A549 (cell line): ENCODE measurements around the gene PROM2. TPM values are rescaled to one million over a fixed set of nuclear protein-coding genes. Genes with fewer than 3 reads are reported as not detected.

ENCODE experiments used
- ATAC-seq, 2 experiments: fragments of 200-7000 bp in 1 of 2; fragments of >200 bp in 1 of 2; cut with Nextera tagmentation in 1 of 2; cut with Tn5 transposase in 1 of 2; 3 replicates each; pipeline versions ENCODE4 v1.8.0 to v1.9.1; 2018 to 2020; ENCODE audit warnings: mild to moderate bottlenecking in 1 of 2, moderate library complexity in 1 of 2
- CTCF ChIA-PET: fragments of 300-600 bp; sonication (Branson Sonifier 250); formaldehyde crosslinking; extraction: SDS; loops from one replicate; lab custom pipeline; 2021; ENCODE audit warnings: antibody characterized with exemption, inconsistent platforms; lab: Yijun Ruan, JAX
- POLR2A ChIA-PET: fragments of 350-600 bp; formaldehyde crosslinking; extraction: SDS; loops from one replicate; lab custom pipeline; 2021; ENCODE audit warnings: antibody characterized with exemption, inconsistent platforms; lab: Yijun Ruan, JAX
- DNase-seq, 2 experiments: peaks; one replicate each; pipeline versions ENCODE4 v3.0.0 to v3.0.0-alpha.2; 2011 to 2016; ENCODE audit warnings: low read depth in 1 of 2, low spot score in 1 of 2
- FAIRE-seq: peaks from 2 replicates; lab custom pipeline; 2011; peaks lifted over from hg19 to GRCh38; lab: Jason Lieb, UNC
- H3K27ac ChIP-seq, 2 experiments: fragments of >200 bp; sonication (Bioruptor Twin); formaldehyde crosslinking; 3 replicates each; pipeline ENCODE4 v1.5.1; 2016 to 2017
- H3K4me1 ChIP-seq: fragments of >200 bp; sonication (Bioruptor Twin); formaldehyde crosslinking; 3 replicates; pipeline ENCODE4 v1.6.1; 2016
- H3K4me2 ChIP-seq: fragments of >200 bp; sonication (Bioruptor Twin); formaldehyde crosslinking; 3 replicates; pipeline ENCODE4 v1.6.1; 2016
- H3K4me3 ChIP-seq: fragments of >200 bp; sonication (Bioruptor Twin); formaldehyde crosslinking; 3 replicates; pipeline ENCODE4 v1.5.1; 2016
- H3K9me3 ChIP-seq: fragments of >200 bp; sonication (Bioruptor Twin); formaldehyde crosslinking; 3 replicates; pipeline ENCODE4 v1.6.1; 2016
- CEBPB ChIP-seq, 2 experiments: fragments of >200 bp in 1 of 2; sonication (Bioruptor Twin) in 1 of 2; formaldehyde crosslinking in 1 of 2; IDR thresholded peaks; 2 replicates each; pipeline ENCODE4 v1.6.1; 2012 to 2016
- EHF ChIP-seq: fragments of 250-450 bp; sonication (Bioruptor Pico); IDR thresholded peaks from 2 replicates; pipeline ENCODE4 v1.5.0; 2020; ENCODE audit warnings: mild to moderate bottlenecking
- ESRRA ChIP-seq: fragments of 150-350 bp; IDR thresholded peaks from 2 replicates; pipeline ENCODE4 v1.6.1; 2014; ENCODE audit warnings: mild to moderate bottlenecking, low read length, borderline replicate concordance
- GATA3 ChIP-seq: IDR thresholded peaks from 2 replicates; pipeline ENCODE4 v1.6.1; 2012; ENCODE audit warnings: borderline replicate concordance
- HDAC2 ChIP-seq: fragments of 200-600 bp; sonication (generic); IDR thresholded peaks from 2 replicates; pipeline ENCODE4 v1.6.1; 2016
- HEYL ChIP-seq: fragments of 250-450 bp; sonication (Bioruptor Pico); IDR thresholded peaks from 2 replicates; pipeline ENCODE4 v1.8.0; 2021; ENCODE audit warnings: mild to moderate bottlenecking, moderate library complexity
- HOXB5 ChIP-seq: fragments of 250-450 bp; sonication (Bioruptor Pico); IDR thresholded peaks from 2 replicates; pipeline ENCODE4 v1.5.0; 2020; ENCODE audit warnings: mild to moderate bottlenecking, moderate library complexity
- JUN ChIP-seq, 2 experiments: fragments of >200 bp; sonication (Bioruptor Twin); formaldehyde crosslinking; IDR thresholded peaks; 2 replicates in 1 of 2; 3 replicates in 1 of 2; pipeline ENCODE4 v1.6.1; 2016 to 2017
- KDM1A ChIP-seq: fragments of 200-600 bp; sonication (generic); IDR thresholded peaks from 2 replicates; pipeline ENCODE4 v1.6.1; 2016; ENCODE audit warnings: low read depth, mild to moderate bottlenecking
- KDM5A ChIP-seq: fragments of 200-600 bp; sonication (generic); IDR thresholded peaks from 2 replicates; pipeline ENCODE4 v1.6.1; 2016; ENCODE audit warnings: antibody characterized with exemption, mild to moderate bottlenecking
- MAFK ChIP-seq: fragments of 450-650 bp; IDR thresholded peaks from 2 replicates; pipeline ENCODE4 v1.6.1; 2014; ENCODE audit not compliant: partially characterized antibody
- MYC ChIP-seq: IDR thresholded peaks from 2 replicates; pipeline ENCODE4 v1.6.1; 2012; ENCODE audit warnings: mild to moderate bottlenecking, inconsistent platforms, low read length, improper control_type of control experiment, borderline replicate concordance
- NR3C1 ChIP-seq: fragments of >200 bp; sonication (Bioruptor Twin); formaldehyde crosslinking; IDR thresholded peaks from 3 replicates; pipeline ENCODE4 v1.6.1; 2017
- PHF8 ChIP-seq: fragments of 200-600 bp; sonication (generic); IDR thresholded peaks from 2 replicates; pipeline ENCODE4 v1.6.1; 2016; ENCODE audit warnings: low read depth, mild to moderate bottlenecking, antibody characterized with exemption, moderate library complexity, borderline replicate concordance
- POLR2AphosphoS2 ChIP-seq: conservative IDR thresholded peaks from 2 replicates; pipeline ENCODE4 v1.6.1; 2012; ENCODE audit warnings: low read length, improper control_type of control experiment, inconsistent platforms
- RARB ChIP-seq: fragments of 250-450 bp; sonication (Bioruptor Pico); IDR thresholded peaks from 2 replicates; pipeline ENCODE4 v1.8.0; 2021; ENCODE audit warnings: mild to moderate bottlenecking, moderate library complexity
- RCOR1 ChIP-seq: fragments of 150-350 bp; IDR thresholded peaks from 2 replicates; pipeline ENCODE4 v1.6.1; 2014; ENCODE audit warnings: antibody characterized with exemption, low read length, low read depth
- RFX5 ChIP-seq: fragments of 450-650 bp; IDR thresholded peaks from 2 replicates; pipeline ENCODE4 v1.7.1; 2014; ENCODE audit warnings: antibody characterized with exemption, mild to moderate bottlenecking, moderate library complexity
- RNF2 ChIP-seq: fragments of 200-600 bp; sonication (generic); IDR thresholded peaks from 2 replicates; pipeline ENCODE4 v1.6.1; 2016; ENCODE audit warnings: low read depth, mild to moderate bottlenecking, antibody characterized with exemption, moderate library complexity, borderline replicate concordance
- SMC3 ChIP-seq: fragments of >200 bp; sonication (Bioruptor Twin); formaldehyde crosslinking; IDR thresholded peaks from 3 replicates; pipeline ENCODE4 v1.6.1; 2018; ENCODE audit warnings: inconsistent platforms
- SREBF2 ChIP-seq: fragments of 450-650 bp; IDR thresholded peaks from 2 replicates; pipeline ENCODE4 v1.6.1; 2014; ENCODE audit warnings: mild to moderate bottlenecking, moderate library complexity
- TP53 ChIP-seq: fragments of 250-450 bp; sonication (Bioruptor Pico); IDR thresholded peaks from 2 replicates; pipeline ENCODE4 v1.5.0; 2021; ENCODE audit warnings: mild to moderate bottlenecking, moderate library complexity
- ZFP36 ChIP-seq: fragments of 450-650 bp; IDR thresholded peaks from 2 replicates; pipeline ENCODE4 v1.6.1; 2014; ENCODE audit warnings: borderline replicate concordance; ENCODE audit not compliant: partially characterized antibody
- ZNF302 ChIP-seq: fragments of 250-450 bp; sonication (Bioruptor Pico); IDR thresholded peaks from 2 replicates; pipeline ENCODE4 v1.9.0; 2021; ENCODE audit warnings: inconsistent platforms, mild to moderate bottlenecking, moderate library complexity
- ZSCAN20 ChIP-seq: fragments of 250-450 bp; sonication (Bioruptor Pico); IDR thresholded peaks from 2 replicates; pipeline ENCODE4 v1.8.0; 2022; ENCODE audit warnings: mild to moderate bottlenecking, moderate library complexity
- WGBS: methylation state at CpG from one replicate; pipeline ENCODE4 v1.1.6; 2017; ENCODE audit errors: missing lambda C conversion rate; 5-methylcytosine and 5-hydroxymethylcytosine counted together
- polyA plus RNA-seq, 4 experiments: library from polyadenylated mRNA; depleted of rRNA in 3 of 4; stranded (reverse); fragments of >200 nt; fragmentation: RNase III in 1 of 4; extraction: RNeasy Plus Mini Kit Qiagen cat#74134 plus additional on column Dnase treatment in 1 of 4; gene quantifications; 2 replicates in 3 of 4; 3 replicates in 1 of 4; pipeline ENCODE4 v1.2.3, GENCODE V29; 2011 to 2017
- TF ChIP-seq, protein P1 (sequence below): fragments of 250-450 bp; sonication (Bioruptor Pico); IDR thresholded peaks from 2 replicates; pipeline ENCODE4 v1.5.0; 2020; ENCODE audit warnings: low read depth, mild to moderate bottlenecking, moderate library complexity
- TF ChIP-seq, protein P2 (sequence below): fragments of 150-350 bp; IDR thresholded peaks from 2 replicates; pipeline ENCODE4 v1.6.1; 2014; ENCODE audit warnings: low read depth, mild to moderate bottlenecking, low read length
- TF ChIP-seq, protein P3 (sequence below): fragments of 450-650 bp; IDR thresholded peaks from 2 replicates; pipeline ENCODE4 v1.6.1; 2014; ENCODE audit warnings: antibody characterized with exemption
- TF ChIP-seq, protein P4 (sequence below): IDR thresholded peaks from 2 replicates; pipeline ENCODE4 v1.6.1; 2012; ENCODE audit warnings: low read depth, borderline replicate concordance

The PROM2 gene
- polyA plus RNA-seq, 2 of the 4 experiments (the other 2 are of a cell fraction) = 0.08 to 0.09 TPM

DNA sequence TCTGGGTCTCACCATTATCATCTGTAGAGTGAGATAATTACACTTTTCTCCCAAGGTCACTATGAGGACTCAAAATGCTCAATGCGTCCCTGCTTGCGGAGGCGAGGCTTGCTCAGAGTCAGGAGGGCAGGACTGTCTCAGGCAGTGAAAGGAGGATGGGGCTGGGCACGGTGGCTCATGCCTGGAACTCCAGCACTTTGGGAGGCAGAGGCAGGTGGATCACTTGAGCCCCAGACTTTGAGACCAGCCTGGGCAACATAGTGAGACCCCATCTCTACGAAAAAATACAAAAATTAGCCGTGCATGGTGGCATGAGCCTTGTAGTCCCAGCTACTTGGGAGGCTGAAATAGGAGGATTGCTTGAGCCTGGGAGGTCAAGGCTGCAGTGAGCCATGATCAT, 21.1 kb downstream of the PROM2 start:
- CTCF ChIA-PET = interaction anchor here (0.6 kb wide), 1 partner anchor 11 kb away, joined by 3 read pairs; no protein-coding TSS in a partner anchor
- no peak overlapping the region for H3K4me3 ChIP-seq
- no peak for FAIRE-seq
- H3K9me3 ChIP-seq = peaks cover 19% of the 10 kb centered on the region
- no peak for ATAC-seq
- WGBS = 56% methylated on average over 6 of the region's 6 CpGs
- TF ChIP-seq HDAC2 = no peak
- no peak for TF ChIP-seq POLR2AphosphoS2
- POLR2A ChIA-PET = no interaction called here
- no peak for DNase-seq
- H3K4me1 ChIP-seq = no peaks in the 10 kb centered on the region
- H3K27ac ChIP-seq = no peak overlapping the region
- no peak overlapping the region for H3K4me2 ChIP-seq

DNA sequence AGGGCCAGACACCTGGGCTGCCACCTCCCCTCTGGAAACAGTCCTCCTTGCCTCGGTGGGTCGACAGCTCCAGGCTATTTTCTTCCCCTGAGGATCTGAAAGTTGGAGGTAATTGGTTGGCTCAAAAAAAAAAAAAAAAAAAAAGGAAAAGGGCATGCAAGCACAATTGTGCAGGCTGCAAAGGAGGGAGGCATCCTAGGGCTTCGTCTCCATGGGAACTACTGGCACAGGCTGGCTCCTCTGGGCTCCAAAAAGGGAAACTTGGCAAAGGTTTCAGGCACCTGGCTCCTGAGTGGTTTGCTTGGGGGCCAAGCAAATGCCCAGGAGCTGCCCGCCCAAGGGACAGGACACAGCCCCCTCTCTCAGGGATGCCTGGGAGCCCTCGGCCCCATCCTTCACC, 21.8 kb downstream of the PROM2 start:
- 17% methylated on average over 5 of the region's 5 CpGs for WGBS
- DNase-seq (no peak), FAIRE-seq (no peak), ATAC-seq (no peak)
- CTCF ChIA-PET = no interaction called here
- Histone ChIP-seq H3K27ac (no peak overlapping the region), H3K9me3 (peaks cover 15% of the 10 kb centered on the region), H3K4me3 (no peak overlapping the region), H3K4me1 (no peaks in the 10 kb centered on the region), H3K4me2 (no peak overlapping the region)
- POLR2A ChIA-PET = no interaction called here
- TF ChIP-seq RARB (CRISPR knock-in tag) (no peak), GATA3 (no peak), TP53 (no peak), NR3C1 (no peak), MAFK (no peak), RCOR1 (no peak), JUN (IDR thresholded peaks at IDR 0.05) (no peak), ZFP36 (no peak), SMC3 (no peak), PHF8 (no peak), MYC (no peak), ESRRA (no peak), HEYL (CRISPR knock-in tag) (no peak), KDM5A (no peak), SREBF2 (no peak)
- TF ChIP-seq, protein P1, sequence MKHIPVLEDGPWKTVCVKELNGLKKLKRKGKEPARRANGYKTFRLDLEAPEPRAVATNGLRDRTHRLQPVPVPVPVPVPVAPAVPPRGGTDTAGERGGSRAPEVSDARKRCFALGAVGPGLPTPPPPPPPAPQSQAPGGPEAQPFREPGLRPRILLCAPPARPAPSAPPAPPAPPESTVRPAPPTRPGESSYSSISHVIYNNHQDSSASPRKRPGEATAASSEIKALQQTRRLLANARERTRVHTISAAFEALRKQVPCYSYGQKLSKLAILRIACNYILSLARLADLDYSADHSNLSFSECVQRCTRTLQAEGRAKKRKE (CRISPR knock-in tag) = no peak
- TF ChIP-seq, protein P2, sequence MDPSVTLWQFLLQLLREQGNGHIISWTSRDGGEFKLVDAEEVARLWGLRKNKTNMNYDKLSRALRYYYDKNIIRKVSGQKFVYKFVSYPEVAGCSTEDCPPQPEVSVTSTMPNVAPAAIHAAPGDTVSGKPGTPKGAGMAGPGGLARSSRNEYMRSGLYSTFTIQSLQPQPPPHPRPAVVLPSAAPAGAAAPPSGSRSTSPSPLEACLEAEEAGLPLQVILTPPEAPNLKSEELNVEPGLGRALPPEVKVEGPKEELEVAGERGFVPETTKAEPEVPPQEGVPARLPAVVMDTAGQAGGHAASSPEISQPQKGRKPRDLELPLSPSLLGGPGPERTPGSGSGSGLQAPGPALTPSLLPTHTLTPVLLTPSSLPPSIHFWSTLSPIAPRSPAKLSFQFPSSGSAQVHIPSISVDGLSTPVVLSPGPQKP = no peak
- TF ChIP-seq, protein P3, sequence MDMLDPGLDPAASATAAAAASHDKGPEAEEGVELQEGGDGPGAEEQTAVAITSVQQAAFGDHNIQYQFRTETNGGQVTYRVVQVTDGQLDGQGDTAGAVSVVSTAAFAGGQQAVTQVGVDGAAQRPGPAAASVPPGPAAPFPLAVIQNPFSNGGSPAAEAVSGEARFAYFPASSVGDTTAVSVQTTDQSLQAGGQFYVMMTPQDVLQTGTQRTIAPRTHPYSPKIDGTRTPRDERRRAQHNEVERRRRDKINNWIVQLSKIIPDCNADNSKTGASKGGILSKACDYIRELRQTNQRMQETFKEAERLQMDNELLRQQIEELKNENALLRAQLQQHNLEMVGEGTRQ = no peak

DNA sequence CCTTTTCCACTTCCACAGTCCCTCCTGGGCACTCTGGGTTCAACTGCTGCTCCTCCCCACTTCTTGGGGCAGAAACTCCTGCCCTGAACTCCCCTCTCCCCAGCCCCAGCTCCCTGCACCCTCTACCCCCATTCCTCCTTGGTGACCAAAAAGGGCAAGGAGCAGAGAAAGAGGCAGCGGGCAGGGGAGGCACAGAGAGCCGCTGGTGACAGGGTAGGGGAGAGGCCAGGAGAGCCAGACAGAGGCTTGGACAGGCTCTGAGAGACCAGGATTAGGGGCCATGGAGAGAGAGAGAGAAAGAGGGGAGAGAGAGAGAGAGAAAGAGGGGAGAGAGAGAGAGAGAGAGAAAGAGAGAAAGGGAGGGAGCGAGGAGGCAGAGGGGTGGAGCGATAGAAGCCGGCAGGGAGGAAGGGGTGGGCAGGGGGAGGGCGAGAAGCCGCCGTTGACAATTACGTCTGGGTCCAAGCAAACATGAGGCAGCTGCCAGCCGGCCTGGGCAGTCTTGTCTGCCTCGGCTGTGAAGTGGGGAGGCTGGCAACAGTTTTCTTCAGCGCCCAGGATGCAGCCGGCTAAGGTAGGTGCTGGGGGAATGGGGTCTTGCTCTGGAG, 22.7 kb downstream of the PROM2 start, which contains the start of gene KCNIP3:
Gene KCNIP3 (plus strand): TSS at position 468 of the 608 bp plus-strand sequence. CDS start 92 bp downstream, at position 560.
- CTCF ChIA-PET = interaction anchor here (0.5 kb wide), 1 partner anchor 15 kb away, joined by 3 read pairs; no protein-coding TSS in a partner anchor
- ATAC-seq = no peak
- no peak within 1 kb of the TSS for H3K27ac ChIP-seq
- H3K4me3 ChIP-seq = no peak within 1 kb of the TSS
- no peaks in the 10 kb centered on the region for H3K4me1 ChIP-seq
- FAIRE-seq = no peak
- H3K9me3 ChIP-seq = peaks cover 6% of the 10 kb centered on the region; the same call in 2 of the 3 replicates
- POLR2A ChIA-PET = no interaction called here
- no peak for TF ChIP-seq NR3C1
- no peak for TF ChIP-seq RFX5
- no peak for TF ChIP-seq SREBF2
- TF ChIP-seq HOXB5 (CRISPR knock-in tag) = no peak
- no peak for TF ChIP-seq EHF (CRISPR knock-in tag)
- TF ChIP-seq CEBPB (IDR thresholded peaks at IDR 0.05) = no peak
- no peak for TF ChIP-seq RNF2
- TF ChIP-seq SMC3 = no peak
- TF ChIP-seq, protein P3 = no peak
- TF ChIP-seq ZNF302 = no peak
- no peak for TF ChIP-seq ZSCAN20
- no peak for TF ChIP-seq KDM1A
- TF ChIP-seq, protein P4, sequence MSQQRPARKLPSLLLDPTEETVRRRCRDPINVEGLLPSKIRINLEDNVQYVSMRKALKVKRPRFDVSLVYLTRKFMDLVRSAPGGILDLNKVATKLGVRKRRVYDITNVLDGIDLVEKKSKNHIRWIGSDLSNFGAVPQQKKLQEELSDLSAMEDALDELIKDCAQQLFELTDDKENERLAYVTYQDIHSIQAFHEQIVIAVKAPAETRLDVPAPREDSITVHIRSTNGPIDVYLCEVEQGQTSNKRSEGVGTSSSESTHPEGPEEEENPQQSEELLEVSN = no peak
- TF ChIP-seq RCOR1 = no peak
- TF ChIP-seq, protein P2 = no peak
- WGBS = 16% methylated on average over 10 of the region's 13 CpGs
- DNase-seq = no peak
- H3K4me2 ChIP-seq = no peak within 1 kb of the TSS
